Tibial artery (tissue), 4 donors: ENCODE data around the gene LRRC8E.

ENCODE experiments used
- DNase-seq, 2 donors: peaks; one replicate each; pipeline ENCODE4 v3.0.0-alpha.2; 2019
- H3K27ac ChIP-seq, 2 donors: fragments of 200-600 bp; sonication (generic) in 1 of 2; 1 replicate in 1 of 2; 2 replicates in 1 of 2; pipeline ENCODE4 v1.5.1; 2018 to 2019; ENCODE audit warnings: mild to moderate bottlenecking in 1 of 2
- H3K27me3 ChIP-seq, 2 donors: fragments of 200-600 bp; sonication (generic) in 1 of 2; one replicate each; pipeline versions ENCODE4 v1.5.1 to v1.6.0; 2016 to 2019
- H3K36me3 ChIP-seq, 3 donors: fragments of 200-600 bp; sonication (generic) in 2 of 3; one replicate each; pipeline ENCODE4 v1.5.1; 2016 to 2019; ENCODE audit warnings: mild to moderate bottlenecking in 2 of 3
- H3K4me1 ChIP-seq, 4 donors: fragments of 200-600 bp; sonication (generic) in 2 of 4; 1 replicate in 3 of 4; 2 replicates in 1 of 4; pipeline ENCODE4 v1.5.1; 2016 to 2019
- H3K4me3 ChIP-seq, 2 donors: fragments of 200-600 bp; sonication (generic) in 1 of 2; 1 replicate in 1 of 2; 2 replicates in 1 of 2; pipeline ENCODE4 v1.5.1; 2018 to 2019; ENCODE audit warnings: mild to moderate bottlenecking in 2 of 2
- H3K9me3 ChIP-seq, 3 donors: fragments of 200-600 bp; sonication (generic) in 1 of 3; one replicate each; pipeline ENCODE4 v1.5.1; 2016 to 2019
- CTCF ChIP-seq, 2 experiments: fragments of 200-600 bp in 1 of 2; fragments of 450-650 bp in 1 of 2; IDR thresholded peaks; one replicate each; pipeline ENCODE4 v1.5.1; 2017 to 2019; ENCODE audit warnings: antibody characterized with exemption in 2 of 2, mild to moderate bottlenecking in 1 of 2, moderate library complexity in 1 of 2
- intact Hi-C: fragments of 100-400 bp; cut with DNase I; formaldehyde crosslinking; loops from one replicate; pipeline ENCODE4 v1.15.0; 2023; ENCODE audit warnings: low total_unique reads

The LRRC8E gene

GRCh38 chr19:7900401-7900870 is 12.1 kb downstream of the LRRC8E start:
- Histone ChIP-seq H3K27ac (no peak overlapping the region), H3K9me3 (no peaks in the 10 kb centered on the region), H3K27me3 (peaks cover 0 to 16% of the 10 kb centered on the region in 2 donors), H3K4me1 (peaks cover 0 to 26% (median 20%) of the 10 kb centered on the region in 4 donors), H3K36me3 (no peaks in the 10 kb centered on the region), H3K4me3 (no peak overlapping the region)
- intact Hi-C loops, result loop anchor here (5.0 kb wide), 1 partner anchor 48 kb away; no protein-coding TSS in a partner anchor
- TF ChIP-seq CTCF (IDR thresholded peaks at IDR 0.05), result no peak
- no peak for DNase-seq

DNA sequence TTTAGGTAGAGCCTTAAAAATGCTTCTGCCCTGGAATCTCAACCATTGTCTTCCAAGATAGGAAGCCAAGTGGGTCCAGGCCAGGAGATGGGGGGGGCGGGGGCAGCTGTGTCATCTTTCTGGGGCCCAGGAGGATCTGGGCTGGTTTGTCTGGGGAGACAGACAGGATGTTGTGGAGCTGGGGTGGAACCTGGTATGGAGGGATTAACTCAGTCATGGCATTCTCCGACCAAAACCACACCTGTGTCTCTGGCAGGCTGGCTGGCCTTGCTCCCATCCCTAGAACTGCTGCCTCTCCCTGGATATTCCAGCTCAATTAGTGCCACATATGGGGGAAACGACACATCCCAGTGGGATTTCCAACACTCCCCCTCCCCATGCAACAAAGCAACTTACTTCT is 12.6 kb downstream of the LRRC8E start:
- TF ChIP-seq CTCF (IDR thresholded peaks at IDR 0.05), result no peak
- no peak for DNase-seq
- H3K27ac ChIP-seq, result no peak overlapping the region
- H3K36me3 ChIP-seq, result peaks cover 0 to 4% (median 3%) of the 10 kb centered on the region in 3 donors
- peaks cover 0 to 11% of the 10 kb centered on the region in 2 donors for H3K27me3 ChIP-seq
- H3K4me3 ChIP-seq, result no peak overlapping the region
- no peaks in the 10 kb centered on the region for H3K9me3 ChIP-seq
- H3K4me1 ChIP-seq, result peaks cover 0 to 31% (median 25%) of the 10 kb centered on the region in 4 donors
- intact Hi-C loops, result loop anchor here (5.0 kb wide), 1 partner anchor 49 kb away; no protein-coding TSS in a partner anchor

- Histone ChIP-seq H3K27ac (no peak overlapping the region), H3K4me3 (no peak overlapping the region), H3K4me1 (peaks cover 0 to 35% (median 28%) of the 10 kb centered on the region in 4 donors), H3K27me3 (peaks cover 0 to 11% of the 10 kb centered on the region in 2 donors), H3K9me3 (no peaks in the 10 kb centered on the region), H3K36me3 (peaks cover 0 to 8% (median 7%) of the 10 kb centered on the region in 3 donors)
- TF ChIP-seq CTCF (IDR thresholded peaks at IDR 0.05), result no peak
- intact Hi-C loops, result loop anchor here (5.0 kb wide), 1 partner anchor 49 kb away; no protein-coding TSS in a partner anchor
- no peak for DNase-seq
These were observed 13.0 kb downstream of the LRRC8E start for GRCh38 chr19:7901337-7901736.

DNA sequence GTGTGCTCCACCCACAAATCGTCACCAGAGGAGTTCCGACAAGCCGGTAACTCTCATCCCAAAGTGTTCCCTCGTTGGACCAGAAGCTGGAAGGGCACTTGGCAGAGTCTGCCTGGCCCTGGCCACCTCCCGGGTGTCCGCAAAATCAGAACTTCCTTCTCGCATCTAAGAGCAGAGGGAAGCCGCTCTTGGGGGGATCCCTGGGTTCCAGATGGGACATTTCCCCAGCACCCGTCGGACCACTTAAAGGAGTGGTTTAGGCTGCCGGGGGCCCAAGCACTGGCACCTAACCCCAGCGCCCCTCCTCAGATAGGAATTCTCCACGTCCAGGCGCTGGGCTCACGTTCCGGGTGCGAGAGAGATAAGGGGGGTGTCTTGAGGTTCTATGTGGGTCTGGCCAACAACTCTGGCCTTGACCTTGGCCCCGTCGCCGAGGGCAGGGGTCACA is 14.5 kb downstream of the LRRC8E start:
- no peak for TF ChIP-seq CTCF (IDR thresholded peaks at IDR 0.05)
- Histone ChIP-seq H3K4me3 (peak overlapping the region; percentile 50 to 76), H3K4me1 (peaks cover 0 to 44% (median 34%) of the 10 kb centered on the region in 4 donors), H3K36me3 (peaks cover 0 to 16% (median 12%) of the 10 kb centered on the region in 3 donors), H3K27me3 (peaks cover 0 to 11% of the 10 kb centered on the region in 2 donors), H3K9me3 (no peaks in the 10 kb centered on the region), H3K27ac (peak overlapping the region; percentile 75 to 82)
- DNase-seq, result no peak
- intact Hi-C loops, result loop anchor here (5.0 kb wide), 1 partner anchor 51 kb away; no protein-coding TSS in a partner anchor

DNA sequence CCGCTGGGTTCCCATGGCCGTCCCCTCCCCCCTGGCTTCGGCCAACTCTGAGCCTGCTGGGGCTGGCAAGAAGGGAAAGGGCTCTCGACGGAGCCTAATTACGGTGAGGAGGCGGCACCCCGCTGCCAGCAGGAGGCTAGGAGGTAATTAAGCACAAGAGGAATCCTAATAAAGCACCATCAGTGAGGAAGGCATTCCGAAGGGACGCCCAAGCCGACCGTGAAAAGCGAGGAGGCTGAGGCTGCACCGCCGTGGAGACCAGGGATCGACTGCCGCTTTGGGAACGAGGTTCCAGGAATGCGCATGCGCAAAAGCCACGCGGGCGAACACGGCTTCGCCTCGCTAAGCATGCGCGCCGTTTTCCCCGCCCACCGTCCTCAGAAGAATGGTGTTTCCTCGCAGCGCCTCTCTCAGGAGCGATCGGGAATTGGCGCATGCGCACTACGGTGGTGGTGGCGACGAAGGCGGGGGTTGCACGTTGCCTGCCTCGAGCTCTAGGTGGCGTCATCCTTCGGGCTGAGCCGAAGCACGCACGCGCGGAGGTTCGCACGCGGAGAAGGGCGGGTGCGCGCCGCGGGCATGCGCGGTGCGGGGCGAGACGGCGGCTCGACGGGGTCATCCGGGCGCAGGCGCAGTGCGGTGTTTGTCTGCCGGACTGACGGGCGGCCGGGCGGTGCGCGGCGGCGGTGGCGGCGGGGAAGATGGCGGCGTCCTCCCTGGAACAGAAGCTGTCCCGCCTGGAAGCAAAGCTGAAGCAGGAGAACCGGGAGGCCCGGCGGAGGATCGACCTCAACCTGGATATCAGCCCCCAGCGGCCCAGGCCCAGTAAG is 15.1 kb downstream of the LRRC8E start, which contains the start of gene MAP2K7:
Gene MAP2K7, plus strand, starts transcription at position 634 of the 830 bp plus-strand sequence. Its CDS starts 68 bp downstream, at position 702.
- peak; percentile 33 to 38 for TF ChIP-seq CTCF (IDR thresholded peaks at IDR 0.05)
- H3K27me3 ChIP-seq, result peaks cover 0 to 11% of the 10 kb centered on the region in 2 donors
- DNase-seq, result peak; percentile 99 to 100
- H3K27ac ChIP-seq, result peak within 1 kb of the TSS; percentile 82 to 84
- no peaks in the 10 kb centered on the region for H3K9me3 ChIP-seq
- H3K4me1 ChIP-seq, result peaks cover 0 to 49% (median 35%) of the 10 kb centered on the region in 4 donors
- intact Hi-C loops, result loop anchor here (5.0 kb wide), 1 partner anchor 51 kb away; no protein-coding TSS in a partner anchor
- H3K4me3 ChIP-seq, result peak within 1 kb of the TSS; percentile 76 to 79
- peaks cover 0 to 16% (median 16%) of the 10 kb centered on the region in 3 donors for H3K36me3 ChIP-seq
